Sigmoid colon (tissue), 4 donors: ENCODE measurements around the gene TFR2.

ENCODE experiments used
- EP300 ChIP-seq, 4 donors: sonication (generic); formaldehyde crosslinking; IDR thresholded peaks; one replicate each; pipeline ENCODE4 v1.6.1; 2017; ENCODE audit warnings: antibody characterized with exemption in 4 of 4
- TF ChIP-seq, protein P1 (sequence below), 4 experiments: fragments of 450-650 bp in 3 of 4; fragments of 200-600 bp in 1 of 4; IDR thresholded peaks; one replicate each; pipeline ENCODE4 v1.5.1; 2016 to 2019; ENCODE audit warnings: antibody characterized with exemption in 4 of 4, mild to moderate bottlenecking in 3 of 4, moderate library complexity in 2 of 4

GRCh38 chr7:100685631-100686145, 44.3 kb upstream of the TFR2 start:
- TF ChIP-seq, protein P1, sequence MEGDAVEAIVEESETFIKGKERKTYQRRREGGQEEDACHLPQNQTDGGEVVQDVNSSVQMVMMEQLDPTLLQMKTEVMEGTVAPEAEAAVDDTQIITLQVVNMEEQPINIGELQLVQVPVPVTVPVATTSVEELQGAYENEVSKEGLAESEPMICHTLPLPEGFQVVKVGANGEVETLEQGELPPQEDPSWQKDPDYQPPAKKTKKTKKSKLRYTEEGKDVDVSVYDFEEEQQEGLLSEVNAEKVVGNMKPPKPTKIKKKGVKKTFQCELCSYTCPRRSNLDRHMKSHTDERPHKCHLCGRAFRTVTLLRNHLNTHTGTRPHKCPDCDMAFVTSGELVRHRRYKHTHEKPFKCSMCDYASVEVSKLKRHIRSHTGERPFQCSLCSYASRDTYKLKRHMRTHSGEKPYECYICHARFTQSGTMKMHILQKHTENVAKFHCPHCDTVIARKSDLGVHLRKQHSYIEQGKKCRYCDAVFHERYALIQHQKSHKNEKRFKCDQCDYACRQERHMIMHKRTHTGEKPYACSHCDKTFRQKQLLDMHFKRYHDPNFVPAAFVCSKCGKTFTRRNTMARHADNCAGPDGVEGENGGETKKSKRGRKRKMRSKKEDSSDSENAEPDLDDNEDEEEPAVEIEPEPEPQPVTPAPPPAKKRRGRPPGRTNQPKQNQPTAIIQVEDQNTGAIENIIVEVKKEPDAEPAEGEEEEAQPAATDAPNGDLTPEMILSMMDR (IDR thresholded peaks at IDR 0.05), result no peak
- TF ChIP-seq EP300 (IDR thresholded peaks at IDR 0.05), result no peak
